Breast epithelium (tissue), 4 donors: ENCODE results near the gene MC1R. TPM values are rescaled to one million over a fixed set of nuclear protein-coding genes. Genes with fewer than 3 reads are reported as not detected.

Experiments used
- DNase-seq, 2 donors: peaks; one replicate each; pipeline ENCODE4 v3.0.0-alpha.2; 2019; ENCODE audit warnings: low spot score in 2 of 2
- H3K27ac ChIP-seq, 2 donors: fragments of 200-600 bp; sonication (generic) in 1 of 2; one replicate each; pipeline ENCODE4 v1.5.1; 2016 to 2019; ENCODE audit warnings: mild to moderate bottlenecking in 1 of 2
- H3K27me3 ChIP-seq, 2 donors: fragments of 200-600 bp; sonication (generic) in 1 of 2; one replicate each; pipeline versions ENCODE4 v1.5.1 to v1.6.0; 2017 to 2019; ENCODE audit warnings: control low read depth in 1 of 2, mild to moderate bottlenecking in 1 of 2
- H3K36me3 ChIP-seq: fragments of 200-600 bp; one replicate; pipeline ENCODE4 v1.5.1; 2019
- H3K4me1 ChIP-seq, 2 donors: fragments of 200-600 bp; sonication (generic); one replicate each; pipeline ENCODE4 v1.5.1; 2016 to 2019; ENCODE audit warnings: control low read depth in 1 of 2
- H3K4me3 ChIP-seq, 3 donors: fragments of 200-600 bp; sonication (generic); 1 replicate in 2 of 3; 2 replicates in 1 of 3; pipeline ENCODE4 v1.5.1; 2016 to 2019; ENCODE audit warnings: mild to moderate bottlenecking in 3 of 3, moderate library complexity in 2 of 3
- H3K9me3 ChIP-seq, 2 donors: fragments of 200-600 bp; sonication (generic) in 1 of 2; one replicate each; pipeline ENCODE4 v1.5.1; 2016 to 2019; ENCODE audit warnings: control low read depth in 1 of 2
- CTCF ChIP-seq, 3 donors: fragments of 450-650 bp; IDR thresholded peaks; one replicate each; pipeline ENCODE4 v1.5.1; 2016 to 2017; ENCODE audit warnings: antibody characterized with exemption in 3 of 3, mild to moderate bottlenecking in 3 of 3, moderate library complexity in 3 of 3
- POLR2A ChIP-seq: fragments of 450-650 bp; IDR thresholded peaks from one replicate; pipeline ENCODE4 v1.6.1; 2016; ENCODE audit warnings: antibody characterized with exemption, mild to moderate bottlenecking, moderate library complexity
- POLR2AphosphoS5 ChIP-seq, 3 donors: sonication (generic); formaldehyde crosslinking; IDR thresholded peaks; one replicate each; pipeline ENCODE4 v1.6.1; 2017; ENCODE audit warnings: antibody characterized with exemption in 3 of 3
- intact Hi-C: fragments of 100-400 bp; cut with DNase I; formaldehyde crosslinking; loops from one replicate; pipeline ENCODE4 v1.15.1; 2023; ENCODE audit warnings: low total_unique reads
- total RNA-seq, 3 donors: library from RNA; depleted of rRNA; stranded (reverse); fragments of >200 nt; gene quantifications; one replicate each; pipeline ENCODE4 v1.1.0, GENCODE V29; 2016

Gene MC1R
- total RNA-seq, 3 donors from 2014 or later = 3.7 to 7.2 (median 3.8) TPM

- H3K4me3 ChIP-seq = no peak overlapping the region
- H3K9me3 ChIP-seq = no peaks in the 10 kb centered on the region
- TF ChIP-seq CTCF (IDR thresholded peaks at IDR 0.05) = no peak
- TF ChIP-seq POLR2AphosphoS5 (IDR thresholded peaks at IDR 0.05) = no peak
- no peak for TF ChIP-seq POLR2A
- no peak for DNase-seq
- no peaks in the 10 kb centered on the region for H3K4me1 ChIP-seq
- no peaks in the 10 kb centered on the region for H3K36me3 ChIP-seq
- intact Hi-C loops = no loop called here
- no peaks in the 10 kb centered on the region for H3K27me3 ChIP-seq
- no peak overlapping the region for H3K27ac ChIP-seq
These were observed 19.7 kb downstream of the MC1R start for GRCh38 chr16:89938175-89938885.

- peaks cover 3 to 4% of the 10 kb centered on the region in 2 donors for H3K4me1 ChIP-seq
- no peak for DNase-seq
- intact Hi-C loops = no loop called here
- no peaks in the 10 kb centered on the region for H3K9me3 ChIP-seq
- H3K27me3 ChIP-seq = no peaks in the 10 kb centered on the region
- TF ChIP-seq POLR2A (no peak), POLR2AphosphoS5 (IDR thresholded peaks at IDR 0.05) (no peak), CTCF (IDR thresholded peaks at IDR 0.05) (no peak)
- no peaks in the 10 kb centered on the region for H3K36me3 ChIP-seq
- H3K4me3 ChIP-seq = no peak overlapping the region
- H3K27ac ChIP-seq = no peak overlapping the region
These were observed 26.1 kb downstream of the MC1R start for GRCh38 chr16:89944773-89945172.

- Histone ChIP-seq H3K27me3 (no peaks in the 10 kb centered on the region), H3K36me3 (no peaks in the 10 kb centered on the region), H3K4me3 (no peak overlapping the region), H3K27ac (no peak overlapping the region), H3K4me1 (peaks cover 3 to 4% of the 10 kb centered on the region in 2 donors), H3K9me3 (no peaks in the 10 kb centered on the region)
- TF ChIP-seq POLR2AphosphoS5 (IDR thresholded peaks at IDR 0.05) (no peak), CTCF (IDR thresholded peaks at IDR 0.05) (no peak), POLR2A (no peak)
- intact Hi-C loops = no loop called here
- no peak for DNase-seq
These were observed 27.0 kb downstream of the MC1R start for GRCh38 chr16:89945654-89946053.

GRCh38 chr16:89946515-89946914 lies 27.9 kb downstream of the MC1R start:
- H3K36me3 ChIP-seq = no peaks in the 10 kb centered on the region
- no peak for DNase-seq
- intact Hi-C loops = no loop called here
- no peak for TF ChIP-seq CTCF (IDR thresholded peaks at IDR 0.05)
- TF ChIP-seq POLR2AphosphoS5 (IDR thresholded peaks at IDR 0.05) = no peak
- no peak for TF ChIP-seq POLR2A
- H3K27me3 ChIP-seq = no peaks in the 10 kb centered on the region
- H3K9me3 ChIP-seq = no peaks in the 10 kb centered on the region
- peaks cover 3 to 4% of the 10 kb centered on the region in 2 donors for H3K4me1 ChIP-seq
- H3K4me3 ChIP-seq = no peak overlapping the region
- no peak overlapping the region for H3K27ac ChIP-seq

- H3K27ac ChIP-seq = peak overlapping the region in 1 of 2 donors; percentile 57
- TF ChIP-seq POLR2AphosphoS5 (IDR thresholded peaks at IDR 0.05) (no peak), POLR2A (no peak), CTCF (IDR thresholded peaks at IDR 0.05) (no peak)
- peak overlapping the region; percentile 53 to 87 (median 63) for H3K4me3 ChIP-seq
- H3K9me3 ChIP-seq = no peaks in the 10 kb centered on the region
- H3K27me3 ChIP-seq = no peaks in the 10 kb centered on the region
- H3K36me3 ChIP-seq = no peaks in the 10 kb centered on the region
- H3K4me1 ChIP-seq = peaks cover 3 to 4% of the 10 kb centered on the region in 2 donors
- intact Hi-C loops = no loop called here
- no peak for DNase-seq
These were observed 30.6 kb downstream of the MC1R start for GRCh38 chr16:89949121-89949742.
